Stimulated activated naive CD8-positive, alpha-beta T cell treated with anti-CD3 and anti-CD28 coated beads, Interleukin-15, amount 100 ng/mL, for 72 hours (primary cell): ENCODE results near the gene CREG2.
"Not testable (repeated sequence)": the region's sequence is repeated elsewhere in the genome, so short reads cannot be mapped to it uniquely, and the experiment has no call there.

Source experiments
- ATAC-seq: fragments of 150-1000 bp; cut with Tn5 transposase; 2 replicates; pipeline ENCODE4 v1.10.0; 2021; ENCODE audit warnings: mild to moderate bottlenecking, moderate library complexity
- DNase-seq, 2 donors: peaks; one replicate each; pipeline ENCODE4 v3.0.0; 2021 to 2022
- H3K27ac Mint-ChIP-seq, 2 donors: one replicate each; pipeline ENCODE4 v1.8.0; 2022; ENCODE audit warnings: mild to moderate bottlenecking in 2 of 2, mixed read lengths in 2 of 2, moderate library complexity in 2 of 2
- H3K27me3 Mint-ChIP-seq: one replicate; pipeline ENCODE4 v1.8.0; 2022; ENCODE audit warnings: mixed read lengths
- H3K4me1 Mint-ChIP-seq: one replicate; pipeline ENCODE4 v1.8.0; 2022; ENCODE audit warnings: mild to moderate bottlenecking, mixed read lengths
- H3K4me3 Mint-ChIP-seq, 2 donors: one replicate each; pipeline ENCODE4 v1.8.0; 2022; ENCODE audit warnings: mild to moderate bottlenecking in 2 of 2, mixed read lengths in 2 of 2, moderate library complexity in 1 of 2
- H3K9me3 Mint-ChIP-seq, 2 donors: one replicate each; pipeline ENCODE4 v1.8.0; 2022; ENCODE audit warnings: mixed read lengths in 2 of 2

CREG2 gene

DNA sequence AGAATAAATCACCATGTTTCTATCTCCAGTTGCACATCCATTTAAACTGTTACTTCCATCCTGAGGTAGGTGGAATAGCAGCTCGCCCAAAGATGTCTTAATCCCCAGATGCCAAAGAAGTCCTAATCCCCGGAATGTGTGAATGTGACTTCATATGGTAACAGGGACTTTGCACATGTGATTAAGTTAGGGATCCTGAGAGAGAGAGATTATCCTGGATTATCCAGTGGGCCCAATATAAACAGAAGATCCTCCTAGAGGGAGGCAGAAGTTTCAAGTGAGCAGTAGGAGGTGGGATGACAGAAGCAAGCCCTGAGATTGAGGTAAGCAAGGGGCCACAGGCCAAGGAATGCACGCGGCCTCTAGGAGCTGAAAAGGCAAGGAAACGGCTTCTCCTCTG, 19.8 kb downstream of the CREG2 start:
- H3K4me3 Mint-ChIP-seq: no peak overlapping the region
- no peaks in the 10 kb centered on the region for H3K27me3 Mint-ChIP-seq

DNA sequence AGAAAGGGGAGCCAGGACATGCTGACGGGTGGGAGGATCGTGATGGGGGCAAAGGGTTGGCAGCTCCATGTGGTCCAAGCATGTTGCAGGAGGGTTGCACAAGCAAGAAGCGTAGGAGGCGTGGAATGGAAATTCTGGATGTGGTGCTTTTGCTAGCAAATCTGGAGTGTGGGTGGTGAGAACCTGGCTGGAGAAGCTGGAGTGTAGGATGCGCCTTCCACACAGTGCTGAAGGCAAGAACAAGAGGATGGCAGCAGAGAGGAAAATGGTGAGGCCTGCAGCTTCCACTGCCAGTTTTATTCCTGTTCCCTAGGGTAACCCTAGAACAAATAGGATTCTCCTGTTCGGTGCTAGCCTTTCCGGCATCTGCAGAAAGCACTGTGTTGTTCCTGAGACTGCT, 22.4 kb downstream of the CREG2 start:
- no peaks in the 10 kb centered on the region for H3K9me3 Mint-ChIP-seq

More for the DNA sequence above, 19.8 kb downstream of the CREG2 start:
- no peaks in the 10 kb centered on the region for H3K9me3 Mint-ChIP-seq
- H3K4me1 Mint-ChIP-seq: peaks cover 2% of the 10 kb centered on the region
- ATAC-seq: no peak
- no peak for DNase-seq
- H3K27ac Mint-ChIP-seq: no peak overlapping the region

DNA sequence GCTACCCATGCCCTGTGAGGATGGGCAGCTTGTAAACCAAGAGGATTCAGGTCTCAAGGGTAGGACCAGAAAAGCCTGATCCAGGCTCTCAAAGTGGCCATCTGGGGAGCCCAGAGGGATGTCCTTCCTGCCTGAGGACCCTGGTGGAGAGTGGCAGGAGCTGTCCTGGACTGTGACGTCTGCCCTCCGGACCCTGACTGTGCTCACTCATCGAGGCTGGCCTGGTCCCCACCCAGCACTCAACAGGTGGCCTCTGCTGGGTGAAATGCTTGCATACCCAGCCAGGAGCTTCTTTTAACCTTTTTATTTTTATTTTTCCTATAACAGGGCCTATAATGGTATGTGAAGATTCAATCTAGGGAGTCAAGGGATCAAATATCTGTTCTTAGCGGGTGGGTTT, 24.5 kb downstream of the CREG2 start:
- ATAC-seq (no peak), DNase-seq (no peak)
- Mint-ChIP-seq H3K4me1 (peaks cover 18% of the 10 kb centered on the region), H3K4me3 (no peak overlapping the region), H3K9me3 (no peaks in the 10 kb centered on the region), H3K27ac (no peak overlapping the region), H3K27me3 (no peaks in the 10 kb centered on the region)

More for the DNA sequence above, 22.4 kb downstream of the CREG2 start:
- ATAC-seq (no peak), DNase-seq (no peak)
- Mint-ChIP-seq H3K27me3 (no peaks in the 10 kb centered on the region), H3K4me1 (peaks cover 18% of the 10 kb centered on the region), H3K4me3 (no peak overlapping the region), H3K27ac (no peak overlapping the region)

DNA sequence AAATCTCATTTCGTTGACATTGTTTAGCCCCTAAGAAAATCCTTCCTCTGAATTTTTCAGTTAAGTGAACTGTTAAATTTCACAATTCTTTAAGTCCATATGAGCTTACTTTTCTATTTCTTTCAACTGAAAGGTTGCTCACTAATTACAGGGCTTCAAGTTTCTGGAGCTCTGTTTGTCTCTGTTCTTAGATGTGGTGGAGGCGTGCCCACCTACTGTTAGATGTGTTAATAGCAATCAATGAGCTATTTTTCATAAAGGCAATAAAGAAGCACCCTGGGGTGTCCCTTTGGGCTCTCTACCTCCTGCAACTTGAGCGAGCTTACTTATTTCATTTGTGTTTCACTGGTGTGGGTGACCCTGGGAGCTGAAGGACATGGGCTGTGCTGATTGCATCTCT, 25.0 kb downstream of the CREG2 start:
- Mint-ChIP-seq H3K4me1 (peaks cover 18% of the 10 kb centered on the region), H3K27ac (no peak overlapping the region), H3K27me3 (no peaks in the 10 kb centered on the region), H3K9me3 (no peaks in the 10 kb centered on the region), H3K4me3 (no peak overlapping the region)
- ATAC-seq: no peak
- DNase-seq: no peak

DNA sequence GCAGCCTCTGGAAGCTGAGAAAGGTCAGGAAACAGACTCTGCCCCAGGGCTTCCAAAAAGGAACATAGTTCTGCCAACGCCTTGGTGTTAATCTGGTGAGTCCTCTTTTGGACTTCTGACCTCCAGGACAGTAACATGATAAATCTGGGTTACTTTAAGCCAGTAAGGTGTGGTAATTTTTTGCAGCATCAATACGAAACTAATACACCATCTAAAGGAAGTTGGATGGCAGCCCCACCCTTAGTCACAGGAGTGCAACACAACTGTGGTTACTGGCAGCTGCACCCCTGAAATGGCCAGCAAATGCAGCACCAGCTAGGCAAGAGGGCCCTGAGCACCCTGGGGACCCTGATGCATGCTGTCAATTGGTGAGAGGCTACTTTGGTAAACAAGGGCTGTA, 25.8 kb downstream of the CREG2 start:
- Mint-ChIP-seq H3K4me3 (no peak overlapping the region), H3K27me3 (no peaks in the 10 kb centered on the region), H3K4me1 (peaks cover 18% of the 10 kb centered on the region), H3K9me3 (no peaks in the 10 kb centered on the region), H3K27ac (no peak overlapping the region)
- DNase-seq (no peak), ATAC-seq (peak; percentile 71)

DNA sequence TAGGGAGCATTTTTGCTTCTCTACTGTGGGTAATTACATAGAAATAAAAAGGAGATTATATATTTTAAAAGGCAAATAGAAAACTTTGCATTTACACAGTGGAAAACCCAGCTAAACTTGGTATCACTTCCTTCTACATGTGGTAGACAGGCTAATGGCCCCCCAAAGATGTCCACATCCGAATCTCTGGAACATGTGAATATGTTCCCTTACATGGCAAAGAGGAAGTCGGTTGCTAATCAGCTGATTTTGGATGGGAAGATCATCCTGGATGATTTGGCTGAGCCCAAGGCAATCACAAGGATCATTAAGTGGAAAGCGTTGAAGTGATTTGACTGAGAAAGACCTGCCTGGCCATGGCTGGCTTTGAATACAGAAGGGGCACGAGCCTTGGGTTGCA, 26.2 kb downstream of the CREG2 start:
- no peaks in the 10 kb centered on the region for H3K9me3 Mint-ChIP-seq
- ATAC-seq: no peak
- no peak overlapping the region for H3K4me3 Mint-ChIP-seq
- DNase-seq: no peak
- H3K27ac Mint-ChIP-seq: no peak overlapping the region
- H3K4me1 Mint-ChIP-seq: peaks cover 18% of the 10 kb centered on the region
- H3K27me3 Mint-ChIP-seq: no peaks in the 10 kb centered on the region

DNA sequence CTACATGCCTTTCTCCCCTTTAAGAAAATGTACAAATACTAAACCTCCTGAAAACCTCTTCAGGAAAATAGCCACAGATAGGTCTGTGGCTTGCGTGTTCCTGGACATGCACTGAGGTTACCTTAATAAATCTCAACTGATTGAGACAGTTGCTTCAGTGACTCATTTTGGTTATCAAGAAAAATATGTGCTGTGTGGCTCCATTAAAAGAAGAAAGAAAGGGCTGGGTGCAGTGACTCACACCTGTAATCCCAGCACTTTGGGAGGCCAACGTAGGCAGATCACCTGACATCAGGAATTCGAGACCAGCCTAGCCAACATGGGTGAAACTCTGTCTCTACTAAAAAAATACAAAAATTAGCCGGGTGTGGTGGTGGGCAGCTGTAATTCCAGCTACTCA, 27.1 kb downstream of the CREG2 start:
- H3K27me3 Mint-ChIP-seq: no peaks in the 10 kb centered on the region
- ATAC-seq (no peak), DNase-seq (no peak)
- H3K9me3 Mint-ChIP-seq: no peaks in the 10 kb centered on the region
- H3K4me3 Mint-ChIP-seq: no peak overlapping the region
- H3K4me1 Mint-ChIP-seq: peaks cover 18% of the 10 kb centered on the region
- H3K27ac Mint-ChIP-seq: no peak overlapping the region

DNA sequence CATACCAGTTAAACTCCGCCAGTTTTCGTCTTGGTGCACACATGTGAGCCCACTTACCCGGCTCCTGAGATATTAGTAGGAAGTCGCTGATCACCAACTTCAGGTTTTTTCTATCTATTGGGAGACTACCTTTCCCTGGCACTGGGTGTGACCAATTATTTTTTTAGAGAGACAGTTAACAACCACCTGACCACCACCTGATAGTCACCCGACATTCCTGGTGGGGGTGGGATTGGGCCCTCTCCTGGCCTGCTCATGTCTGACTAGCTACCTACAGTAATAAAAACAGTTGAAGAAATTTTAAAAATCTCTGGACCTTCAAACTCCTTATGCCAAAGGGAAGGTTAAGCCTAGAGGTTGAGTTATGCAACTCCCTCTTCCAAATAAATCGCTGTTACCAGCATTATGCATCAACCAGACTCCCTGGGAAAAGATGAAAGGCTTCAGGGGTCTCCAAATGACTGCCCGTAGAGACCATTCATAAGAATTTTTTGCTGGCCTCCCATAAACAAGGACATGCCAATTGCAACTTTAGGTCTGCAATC, 27.8 kb downstream of the CREG2 start:
- DNase-seq (no peak), ATAC-seq (no peak)
- H3K9me3 Mint-ChIP-seq: no peaks in the 10 kb centered on the region
- H3K27ac Mint-ChIP-seq: no peak overlapping the region
- peaks cover 18% of the 10 kb centered on the region for H3K4me1 Mint-ChIP-seq
- H3K4me3 Mint-ChIP-seq: no peak overlapping the region
- no peaks in the 10 kb centered on the region for H3K27me3 Mint-ChIP-seq

DNA sequence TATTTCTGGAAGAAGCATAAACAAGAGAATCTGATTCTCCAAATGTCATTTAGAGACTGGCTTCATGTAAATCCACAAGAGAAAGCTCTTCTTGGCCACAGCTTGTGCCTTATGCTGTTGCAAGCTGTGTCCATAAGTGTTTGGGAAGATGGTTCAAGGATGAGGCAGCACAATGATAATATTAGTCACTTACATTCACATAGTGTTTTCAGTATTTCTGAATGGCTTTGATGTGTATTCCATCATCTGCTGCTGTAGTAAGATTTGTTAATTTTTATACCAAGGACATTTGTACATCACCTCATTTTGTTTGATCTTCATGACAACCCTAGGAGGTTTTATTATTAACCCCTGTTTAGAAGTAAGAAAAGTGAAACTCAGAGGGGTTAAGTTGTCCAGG, 29.9 kb downstream of the CREG2 start:
- Mint-ChIP-seq H3K9me3 (no peaks in the 10 kb centered on the region), H3K4me1 (peaks cover 15% of the 10 kb centered on the region), H3K27ac (peak overlapping the region in 1 of 2 donors; percentile 81), H3K4me3 (no peak overlapping the region), H3K27me3 (no peaks in the 10 kb centered on the region)
- ATAC-seq (no peak), DNase-seq (no peak)

DNA sequence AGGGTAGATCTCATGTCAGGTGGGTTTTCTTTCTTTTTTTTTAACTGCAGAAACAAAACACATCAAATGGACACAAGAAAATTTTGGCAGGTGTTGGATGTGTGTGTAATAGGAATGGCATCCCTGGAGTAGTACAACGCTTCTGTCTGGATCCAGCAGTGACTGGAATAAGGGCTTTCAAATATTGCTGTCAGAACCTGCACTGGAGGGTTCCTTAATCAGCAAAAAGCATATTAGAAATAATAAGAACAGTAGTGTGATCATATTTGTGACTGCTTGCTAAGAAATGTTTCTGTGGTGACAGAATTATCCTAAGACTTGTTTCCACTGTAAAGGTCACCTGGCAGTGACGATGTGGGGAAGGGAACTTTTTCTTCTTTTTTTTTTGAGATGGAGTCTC, 30.8 kb downstream of the CREG2 start:
- no peaks in the 10 kb centered on the region for H3K27me3 Mint-ChIP-seq
- H3K9me3 Mint-ChIP-seq: no peaks in the 10 kb centered on the region
- peaks cover 6% of the 10 kb centered on the region for H3K4me1 Mint-ChIP-seq
- no peak overlapping the region for H3K4me3 Mint-ChIP-seq
- H3K27ac Mint-ChIP-seq: no peak overlapping the region
- ATAC-seq: no peak
- DNase-seq: no peak

DNA sequence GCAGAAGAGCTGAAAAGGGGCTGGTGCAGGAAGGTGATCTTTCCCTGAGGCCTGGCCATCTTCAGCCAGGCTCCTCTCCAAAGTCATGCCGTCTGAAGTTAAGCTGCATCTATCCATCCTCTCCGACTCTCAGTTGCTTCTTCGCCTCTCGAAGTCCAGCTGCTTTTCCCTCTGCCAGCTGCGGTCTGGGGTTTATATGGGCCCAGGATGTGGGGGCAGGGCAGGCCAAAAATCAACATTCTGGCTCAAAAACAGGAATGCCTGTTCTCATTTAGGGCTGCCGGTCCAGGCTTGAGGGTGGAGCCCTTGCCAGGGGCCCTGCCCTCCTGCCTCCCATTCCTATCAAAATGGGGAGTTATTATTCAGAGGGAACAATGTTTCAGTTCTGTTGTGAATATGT, 31.2 kb downstream of the CREG2 start:
- peaks cover 2% of the 10 kb centered on the region for H3K4me1 Mint-ChIP-seq
- H3K27ac Mint-ChIP-seq: no peak overlapping the region
- no peaks in the 10 kb centered on the region for H3K9me3 Mint-ChIP-seq
- no peak for DNase-seq
- ATAC-seq: no peak
- H3K4me3 Mint-ChIP-seq: no peak overlapping the region
- no peaks in the 10 kb centered on the region for H3K27me3 Mint-ChIP-seq

DNA sequence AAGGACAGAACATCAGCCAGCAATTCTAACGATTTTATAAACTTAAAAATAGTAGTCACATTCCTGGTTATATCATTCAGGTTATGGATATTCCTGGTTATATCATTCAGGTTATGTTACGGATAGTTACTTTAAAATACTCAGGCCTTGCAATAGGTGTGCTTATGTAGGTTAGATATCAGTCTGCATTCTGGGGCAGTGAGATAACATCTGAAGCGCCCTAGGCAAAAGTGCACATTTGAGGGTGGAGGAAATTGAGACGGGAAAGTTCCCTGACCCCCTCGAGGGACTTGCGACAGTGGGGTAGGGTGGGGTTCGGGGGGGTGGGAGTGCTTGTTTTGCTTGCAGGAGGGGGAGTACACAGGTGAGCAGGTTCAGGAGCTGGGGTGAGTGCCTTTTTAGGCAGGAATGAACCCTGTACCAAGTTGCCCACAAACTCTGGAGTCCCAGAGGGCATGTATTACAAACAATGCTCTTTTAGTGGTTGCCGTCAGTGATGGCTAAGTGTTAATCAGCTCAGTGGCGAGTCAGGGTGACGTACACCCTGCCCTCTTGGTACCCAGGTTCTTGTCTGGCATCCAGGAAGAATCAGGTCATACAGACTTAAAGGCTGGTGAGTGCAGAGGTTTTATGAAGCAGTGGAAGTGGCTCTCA, 31.8 kb downstream of the CREG2 start:
- H3K27ac Mint-ChIP-seq: no peak overlapping the region
- no peaks in the 10 kb centered on the region for H3K4me1 Mint-ChIP-seq
- no peaks in the 10 kb centered on the region for H3K9me3 Mint-ChIP-seq
- no peak for DNase-seq
- no peak overlapping the region for H3K4me3 Mint-ChIP-seq
- no peaks in the 10 kb centered on the region for H3K27me3 Mint-ChIP-seq
- no peak for ATAC-seq

DNA sequence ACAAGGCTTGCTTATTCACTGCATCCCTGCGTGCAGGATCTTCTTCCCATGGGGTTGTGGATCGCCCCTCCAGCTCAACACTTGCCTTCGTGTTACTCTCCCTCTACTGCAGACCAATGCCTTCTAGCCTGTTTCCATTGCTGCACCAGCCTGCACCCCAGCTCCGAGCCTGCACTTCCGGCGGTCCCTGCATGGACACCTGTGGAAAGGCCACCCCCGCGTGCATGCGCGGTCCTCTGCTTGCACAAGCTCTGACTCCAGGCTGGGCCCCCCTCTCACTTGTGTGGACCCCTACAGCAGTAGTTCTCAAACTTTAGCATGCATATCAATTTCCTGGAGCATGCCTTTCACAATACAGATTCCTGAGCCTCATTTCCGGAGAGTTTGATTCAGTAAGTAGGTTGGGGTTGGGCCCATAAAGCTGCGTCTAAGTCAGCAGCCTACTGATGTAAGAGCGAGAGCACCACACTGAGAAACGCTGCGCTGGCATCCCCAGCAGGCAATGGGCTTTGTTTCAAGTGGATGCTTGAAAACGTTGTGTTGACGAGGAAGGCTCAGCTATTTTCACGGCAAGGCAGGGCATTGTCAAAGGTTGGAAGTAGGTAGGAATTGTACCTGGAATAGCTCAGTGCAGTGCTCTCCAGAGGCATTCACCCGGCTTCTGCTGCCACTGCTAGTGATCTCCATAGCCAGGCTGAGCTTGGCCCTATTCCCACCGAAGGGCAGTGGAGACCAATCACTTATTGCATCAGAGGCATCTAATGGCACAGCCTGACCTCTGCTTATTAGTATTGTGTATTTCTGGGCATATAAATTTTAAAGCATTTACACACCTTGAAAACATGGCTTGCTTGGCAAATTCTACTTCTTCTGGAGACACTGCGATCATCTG, 32.6 kb downstream of the CREG2 start:
- Mint-ChIP-seq H3K9me3 (no peaks in the 10 kb centered on the region), H3K27ac (no peak overlapping the region), H3K4me3 (no peak overlapping the region), H3K27me3 (no peaks in the 10 kb centered on the region), H3K4me1 (no peaks in the 10 kb centered on the region)
- DNase-seq: no peak
- no peak for ATAC-seq

DNA sequence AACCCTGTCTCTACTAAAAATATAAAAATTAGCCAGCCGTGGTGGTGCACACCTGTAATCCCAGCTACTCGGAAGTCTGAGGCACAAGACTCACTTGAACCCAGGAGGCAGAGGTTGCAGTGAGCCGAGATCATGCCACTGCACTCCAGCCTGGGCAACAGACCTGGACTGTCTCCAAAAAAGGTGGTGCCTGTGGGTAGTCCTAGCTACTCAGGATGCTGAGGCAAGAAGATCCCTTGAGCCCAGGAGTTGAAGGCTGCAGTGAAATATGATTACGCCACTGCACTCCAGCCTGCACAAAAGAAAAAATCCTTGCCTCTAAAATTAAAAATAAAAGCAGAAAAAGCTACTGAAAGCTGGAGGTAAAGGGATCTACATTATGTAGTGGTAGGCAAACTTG, 34.7 kb downstream of the CREG2 start:
- H3K4me1 Mint-ChIP-seq, H3K4me3 Mint-ChIP-seq, H3K9me3 Mint-ChIP-seq, H3K27me3 Mint-ChIP-seq, DNase-seq, H3K27ac Mint-ChIP-seq, ATAC-seq: not testable (repeated sequence)

DNA sequence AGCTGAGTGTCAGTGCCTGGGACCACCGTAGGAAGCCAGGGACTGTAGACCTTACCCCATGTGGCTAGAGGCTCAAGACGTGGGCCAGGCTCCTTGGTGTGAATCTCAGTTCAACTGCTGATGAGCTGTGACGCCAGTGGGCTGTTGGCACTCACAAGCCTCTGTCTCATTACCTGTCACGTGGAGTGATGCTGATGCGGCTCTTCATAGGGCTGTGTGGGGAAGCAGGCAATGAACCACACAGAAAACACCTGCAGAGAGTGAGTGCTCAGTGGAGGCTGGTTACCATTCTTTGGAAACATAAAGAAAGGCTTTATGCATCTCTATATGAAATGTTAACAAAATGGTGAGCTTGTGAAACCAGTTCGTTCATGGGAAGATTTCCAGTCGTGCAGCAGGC, 36.1 kb downstream of the CREG2 start:
- ATAC-seq (no peak), DNase-seq (no peak)
- H3K27ac Mint-ChIP-seq: no peak overlapping the region
- no peak overlapping the region for H3K4me3 Mint-ChIP-seq
- H3K4me1 Mint-ChIP-seq: no peaks in the 10 kb centered on the region
- H3K9me3 Mint-ChIP-seq: no peaks in the 10 kb centered on the region
- no peaks in the 10 kb centered on the region for H3K27me3 Mint-ChIP-seq

DNA sequence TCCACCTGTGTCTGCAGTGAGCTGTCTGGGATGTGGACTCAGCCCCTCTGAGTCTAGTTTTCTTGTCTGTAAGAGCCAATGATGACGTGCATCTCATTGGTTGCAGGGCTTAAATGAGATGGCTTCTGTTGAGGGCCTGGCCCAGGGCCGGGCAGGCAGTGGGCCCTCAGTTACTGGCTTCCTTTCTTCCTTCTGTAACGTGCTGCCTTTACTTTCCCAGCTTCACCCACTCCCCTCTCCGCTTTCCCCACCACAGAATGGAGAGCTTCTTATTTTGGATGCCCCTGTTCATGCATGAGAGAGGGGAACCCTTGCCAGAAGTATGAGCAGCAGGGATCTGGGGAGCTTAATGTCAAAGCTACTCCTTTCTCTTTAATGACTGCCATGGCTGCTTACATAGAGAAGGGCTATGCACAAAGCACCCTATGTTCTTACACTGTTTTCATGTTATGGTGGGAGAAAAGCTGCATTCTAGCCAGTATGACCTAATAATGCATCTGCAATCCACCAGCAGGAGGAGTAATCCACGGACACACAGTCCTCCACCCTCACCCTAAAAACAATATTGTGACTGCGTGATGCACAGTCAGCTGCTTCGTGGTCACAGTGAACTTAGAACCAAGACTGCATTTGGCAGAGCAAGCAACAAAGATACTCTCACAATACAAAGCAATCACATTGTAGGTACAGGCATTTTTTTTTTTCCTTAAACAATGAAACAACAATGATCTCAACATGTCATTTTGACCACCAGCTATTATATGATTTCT, 37.2 kb downstream of the CREG2 start:
- Mint-ChIP-seq H3K27ac (peak overlapping the region in 1 of 2 donors; percentile 1), H3K4me3 (no peak overlapping the region), H3K27me3 (no peaks in the 10 kb centered on the region), H3K4me1 (no peaks in the 10 kb centered on the region), H3K9me3 (no peaks in the 10 kb centered on the region)
- DNase-seq (no peak), ATAC-seq (no peak)
